AG09309 (cell line): ENCODE data around the gene RNASE8.

Experiments used
- DNase-seq: peaks from one replicate; pipeline ENCODE4 v3.0.0-alpha.2; 2010; ENCODE audit warnings: low read depth
- H3K4me3 ChIP-seq: 2 replicates; pipeline ENCODE4 v1.5.1; 2011; ENCODE audit warnings: mild to moderate bottlenecking, low read depth, low read length, moderate library complexity; ENCODE audit not compliant: control insufficient read depth
- TF ChIP-seq, protein P1 (sequence below): IDR thresholded peaks from 2 replicates; pipeline ENCODE4 v1.5.1; 2011; ENCODE audit warnings: mild to moderate bottlenecking, low read depth, low read length, inconsistent platforms; ENCODE audit not compliant: insufficient read depth, control insufficient read depth; ENCODE audit errors: missing control alignments

Gene RNASE8

DNA sequence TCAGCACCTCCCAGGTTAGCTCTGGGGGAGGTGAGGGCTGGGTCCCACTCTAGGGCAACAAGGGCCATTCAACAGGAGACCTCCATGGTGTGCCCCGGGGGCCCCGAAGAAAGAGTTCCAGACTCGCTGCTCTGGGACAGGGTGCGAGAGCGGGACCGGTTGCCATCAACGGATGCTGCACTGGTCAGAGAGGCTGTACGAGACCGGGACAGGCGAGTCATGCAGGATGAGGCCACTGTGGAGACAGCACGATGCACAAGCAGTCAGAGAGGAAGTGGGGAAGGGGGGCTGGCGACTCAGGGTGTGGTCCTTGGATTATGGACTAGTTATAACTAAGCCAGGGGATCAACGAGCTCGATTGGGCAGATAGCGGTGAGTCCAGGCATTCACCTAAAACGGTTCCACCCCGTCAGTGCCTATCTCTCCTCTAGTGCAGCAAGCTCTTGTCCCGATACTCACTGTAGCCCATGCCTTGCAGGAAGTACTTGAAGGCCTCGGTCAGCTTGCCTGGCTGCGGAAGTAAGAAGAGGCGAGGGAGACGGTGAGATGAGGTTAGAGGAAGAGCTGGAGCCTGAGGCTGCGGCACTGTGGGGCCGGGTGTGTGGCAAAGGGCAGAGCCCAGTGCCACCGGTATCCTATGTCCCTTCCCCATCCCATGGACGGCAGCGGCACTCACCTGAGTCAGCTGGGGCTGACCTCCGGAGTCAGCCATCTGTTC is 39.9 kb upstream of the RNASE8 start:
- no peak overlapping the region for H3K4me3 ChIP-seq
- DNase-seq = no peak
- TF ChIP-seq, protein P1, sequence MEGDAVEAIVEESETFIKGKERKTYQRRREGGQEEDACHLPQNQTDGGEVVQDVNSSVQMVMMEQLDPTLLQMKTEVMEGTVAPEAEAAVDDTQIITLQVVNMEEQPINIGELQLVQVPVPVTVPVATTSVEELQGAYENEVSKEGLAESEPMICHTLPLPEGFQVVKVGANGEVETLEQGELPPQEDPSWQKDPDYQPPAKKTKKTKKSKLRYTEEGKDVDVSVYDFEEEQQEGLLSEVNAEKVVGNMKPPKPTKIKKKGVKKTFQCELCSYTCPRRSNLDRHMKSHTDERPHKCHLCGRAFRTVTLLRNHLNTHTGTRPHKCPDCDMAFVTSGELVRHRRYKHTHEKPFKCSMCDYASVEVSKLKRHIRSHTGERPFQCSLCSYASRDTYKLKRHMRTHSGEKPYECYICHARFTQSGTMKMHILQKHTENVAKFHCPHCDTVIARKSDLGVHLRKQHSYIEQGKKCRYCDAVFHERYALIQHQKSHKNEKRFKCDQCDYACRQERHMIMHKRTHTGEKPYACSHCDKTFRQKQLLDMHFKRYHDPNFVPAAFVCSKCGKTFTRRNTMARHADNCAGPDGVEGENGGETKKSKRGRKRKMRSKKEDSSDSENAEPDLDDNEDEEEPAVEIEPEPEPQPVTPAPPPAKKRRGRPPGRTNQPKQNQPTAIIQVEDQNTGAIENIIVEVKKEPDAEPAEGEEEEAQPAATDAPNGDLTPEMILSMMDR = no peak

DNA sequence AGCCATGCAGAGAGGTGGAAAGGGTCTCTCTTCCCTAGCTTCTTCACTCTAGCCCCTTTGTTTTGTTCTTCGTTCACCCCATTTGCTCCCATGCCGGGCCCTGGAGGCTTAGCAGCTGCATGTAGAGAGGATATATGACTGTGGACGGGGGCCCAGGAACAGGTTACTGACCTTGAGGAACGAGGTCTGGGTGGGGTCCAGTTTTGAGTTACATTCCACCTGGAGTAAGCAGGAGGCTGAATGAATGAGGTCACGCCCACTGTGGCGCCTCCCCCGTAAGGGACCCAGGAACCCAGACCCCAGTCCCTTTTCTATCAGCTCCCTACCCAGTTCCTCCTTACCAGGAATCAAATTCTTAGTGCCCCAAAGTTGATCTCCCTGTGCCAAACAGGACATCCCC is 39.3 kb upstream of the RNASE8 start:
- H3K4me3 ChIP-seq = no peak overlapping the region
- DNase-seq = no peak
- TF ChIP-seq, protein P1 = no peak

DNA sequence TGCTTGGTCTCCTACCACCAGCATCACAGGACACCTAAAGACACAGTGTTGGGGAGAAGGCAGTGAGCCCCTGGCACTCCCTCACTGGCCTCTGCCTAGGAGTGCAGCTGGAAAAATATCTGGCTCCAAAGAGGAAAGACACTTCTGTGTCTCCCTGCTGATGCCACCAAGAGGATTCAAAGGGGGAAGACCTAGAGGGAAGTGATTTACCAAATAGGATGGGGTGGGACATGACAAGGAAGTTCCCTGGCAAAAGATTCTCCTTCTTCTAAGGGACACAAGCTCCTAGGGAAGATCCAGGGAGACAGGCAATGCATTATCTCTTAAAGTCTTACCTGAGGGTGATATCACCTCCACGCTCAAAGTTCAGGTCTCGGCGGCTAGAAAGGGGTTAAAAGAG is 38.8 kb upstream of the RNASE8 start:
- no peak for DNase-seq
- no peak overlapping the region for H3K4me3 ChIP-seq
- TF ChIP-seq, protein P1 = no peak

DNA sequence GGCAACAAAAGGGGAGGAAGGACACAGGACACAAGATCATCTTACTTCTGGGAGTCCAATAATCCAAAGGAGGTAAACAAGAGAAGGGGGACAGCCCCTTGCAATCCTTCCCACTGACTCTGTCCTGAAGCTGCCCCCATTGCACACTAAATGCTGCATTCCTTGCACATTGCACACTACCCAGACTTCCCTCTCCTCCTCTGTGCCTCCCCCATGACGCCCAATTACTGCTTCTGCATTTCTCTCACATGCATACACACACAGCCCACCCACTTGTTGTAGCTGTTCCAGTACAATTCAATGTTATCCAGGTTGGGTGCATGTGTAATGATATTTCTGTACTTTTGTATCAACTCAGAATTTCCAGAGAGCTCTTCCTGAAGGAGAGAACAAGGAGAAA is 38.3 kb upstream of the RNASE8 start:
- DNase-seq = no peak
- TF ChIP-seq, protein P1 = no peak
- no peak overlapping the region for H3K4me3 ChIP-seq

DNA sequence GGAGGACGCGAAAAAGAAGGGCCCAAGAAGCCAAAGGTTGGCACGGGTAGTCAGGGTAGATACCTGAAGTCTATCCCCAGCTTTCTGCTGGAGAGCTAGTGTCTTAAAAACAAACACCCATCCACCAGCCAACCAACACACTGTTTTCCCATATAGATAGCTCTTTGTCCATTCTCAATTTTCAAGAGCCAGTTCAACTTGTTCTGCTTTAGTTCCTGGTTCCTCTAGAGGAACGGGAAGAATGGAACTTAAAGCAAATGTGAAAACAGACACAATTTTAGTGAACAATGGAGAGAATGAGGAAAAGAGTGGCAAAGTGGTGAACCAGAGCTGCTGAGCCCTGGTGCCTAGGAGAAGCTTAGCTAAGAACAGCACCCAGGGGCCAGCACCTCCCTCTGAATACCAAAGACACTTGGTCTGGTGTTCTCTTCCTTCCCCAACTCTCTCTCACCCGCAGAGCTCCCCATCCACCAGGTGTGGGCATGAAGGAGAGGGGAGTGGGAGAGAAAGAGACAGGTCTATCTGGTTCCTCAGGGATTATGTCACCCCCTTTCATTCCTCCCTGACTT is 36.6 kb upstream of the RNASE8 start:
- DNase-seq = no peak
- TF ChIP-seq, protein P1 = no peak
- no peak overlapping the region for H3K4me3 ChIP-seq

DNA sequence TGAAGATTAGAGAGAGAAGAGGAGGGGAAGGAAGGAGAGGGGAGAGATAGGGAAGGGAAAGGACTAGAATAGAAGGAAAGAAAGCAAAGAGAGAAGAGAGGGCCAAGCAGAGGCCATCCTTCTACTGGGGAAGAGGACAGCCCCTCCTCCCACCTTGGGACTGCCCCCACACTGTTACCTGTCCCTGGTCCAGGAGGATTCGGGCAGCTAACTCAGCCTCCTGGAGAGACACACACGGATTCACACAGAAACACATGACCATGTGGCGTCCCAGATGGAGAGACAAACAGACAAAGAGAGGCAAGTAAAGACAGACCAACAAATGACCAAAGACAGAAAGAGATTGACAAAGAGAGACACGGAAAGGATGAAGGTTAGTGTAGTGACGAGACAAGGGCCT is 34.9 kb upstream of the RNASE8 start:
- TF ChIP-seq, protein P1 = no peak

More for the DNA sequence above, 34.9 kb upstream of the RNASE8 start:
- no peak for DNase-seq
- H3K4me3 ChIP-seq = no peak overlapping the region
